HFFc6 (cell line): ENCODE results near the gene SMIM35. TPM values are rescaled to one million over a fixed set of nuclear protein-coding genes. Genes with fewer than 3 reads are reported as not detected.
A peak's percentile ranks its signal among the peaks of the same experiment; 100 is the strongest.
"Not testable (repeated sequence)": the region's sequence is repeated elsewhere in the genome, so short reads cannot be mapped to it uniquely, and the experiment has no call there.

ENCODE experiments used
- DNase-seq: peaks from one replicate; pipeline ENCODE4 v3.0.0-alpha.2; 2018
- H3K27ac Mint-ChIP-seq: 2 replicates; pipeline ENCODE4 v1.8.0; 2020; ENCODE audit warnings: mild to moderate bottlenecking, mixed read lengths
- H3K27me3 Mint-ChIP-seq: 2 replicates; pipeline ENCODE4 v1.8.0; 2021; ENCODE audit warnings: mild to moderate bottlenecking, moderate library complexity, mixed read lengths; ENCODE audit not compliant: insufficient read depth
- H3K36me3 Mint-ChIP-seq: 2 replicates; pipeline ENCODE4 v1.8.0; 2021; ENCODE audit warnings: low read depth, mixed read lengths
- H3K4me1 Mint-ChIP-seq: 2 replicates; pipeline ENCODE4 v1.8.0; 2020; ENCODE audit warnings: low read depth, mixed read lengths
- H3K4me3 Mint-ChIP-seq: 2 replicates; pipeline ENCODE4 v1.8.0; 2020; ENCODE audit warnings: mild to moderate bottlenecking, moderate library complexity, mixed read lengths
- H3K9me3 Mint-ChIP-seq: 2 replicates; pipeline ENCODE4 v1.8.0; 2020; ENCODE audit warnings: mild to moderate bottlenecking, mixed read lengths
- CTCF ChIP-seq: fragments of 200-600 bp; sonication (generic); IDR thresholded peaks from 2 replicates; pipeline ENCODE4 v1.5.0; 2021; ENCODE audit warnings: antibody characterized with exemption, mild to moderate bottlenecking
- total RNA-seq, 6 experiments: library from RNA; stranded (reverse); fragmentation: NEBNext Ultra II Directional; extraction: Animal tissue kit (Norgen Biotek cat#: 25700); gene quantifications; 2 replicates in 1 of 6; 3 replicates in 5 of 6; pipeline ENCODE4 v1.2.3, GENCODE V29; 2021

SMIM35 gene
- total RNA-seq, 6 experiments from 2014 or later, result not detected

GRCh38 chr11:118012083-118012669, 74.6 kb downstream of the SMIM35 start:
- H3K4me3 Mint-ChIP-seq, result no peak overlapping the region
- peak; percentile 11 for DNase-seq
- H3K27ac Mint-ChIP-seq, result no peak overlapping the region
- no peaks in the 10 kb centered on the region for H3K36me3 Mint-ChIP-seq
- H3K4me1 Mint-ChIP-seq, result no peaks in the 10 kb centered on the region
- peaks cover 1% of the 10 kb centered on the region for H3K9me3 Mint-ChIP-seq
- TF ChIP-seq CTCF, result no peak
- H3K27me3 Mint-ChIP-seq, result peaks cover 46% of the 10 kb centered on the region

- no peak overlapping the region for H3K27ac Mint-ChIP-seq
- DNase-seq, result no peak
- H3K36me3 Mint-ChIP-seq, result no peaks in the 10 kb centered on the region
- no peak overlapping the region for H3K4me3 Mint-ChIP-seq
- no peaks in the 10 kb centered on the region; the same call in 1 of the 2 replicates for H3K9me3 Mint-ChIP-seq
- TF ChIP-seq CTCF, result no peak
- H3K27me3 Mint-ChIP-seq, result peaks cover 36% of the 10 kb centered on the region
- no peaks in the 10 kb centered on the region for H3K4me1 Mint-ChIP-seq
These were observed 75.9 kb downstream of the SMIM35 start for GRCh38 chr11:118010738-118011461.

- Mint-ChIP-seq H3K27me3 (peaks cover 38% of the 10 kb centered on the region), H3K36me3 (no peaks in the 10 kb centered on the region), H3K4me3 (no peak overlapping the region), H3K9me3 (no peaks in the 10 kb centered on the region; the same call in 1 of the 2 replicates), H3K4me1 (no peaks in the 10 kb centered on the region), H3K27ac (no peak overlapping the region)
- DNase-seq, result no peak
- TF ChIP-seq CTCF, result no peak
These were observed 76.7 kb downstream of the SMIM35 start for GRCh38 chr11:118009864-118010737.

GRCh38 chr11:118008271-118008911, 78.4 kb downstream of the SMIM35 start:
- Mint-ChIP-seq H3K4me3 (no peak overlapping the region), H3K27me3 (peaks cover 38% of the 10 kb centered on the region), H3K27ac (no peak overlapping the region), H3K9me3 (no peaks in the 10 kb centered on the region; the same call in 1 of the 2 replicates), H3K36me3 (no peaks in the 10 kb centered on the region), H3K4me1 (no peaks in the 10 kb centered on the region)
- no peak for TF ChIP-seq CTCF
- DNase-seq, result no peak

- not testable (repeated sequence) for DNase-seq, H3K36me3 Mint-ChIP-seq, H3K27ac Mint-ChIP-seq, H3K4me3 Mint-ChIP-seq, H3K9me3 Mint-ChIP-seq, H3K4me1 Mint-ChIP-seq
- peaks cover 40% of the 10 kb centered on the region for H3K27me3 Mint-ChIP-seq
These were observed 79.0 kb downstream of the SMIM35 start for GRCh38 chr11:118007563-118008270.
